Natural killer cell (primary cell): ENCODE data around the gene NOD1. TPM values are rescaled to one million over a fixed set of nuclear protein-coding genes. Genes with fewer than 3 reads are reported as not detected.

Source experiments
- total RNA-seq, 4 donors: library from RNA; stranded (reverse); fragments of 120-200 nt in 1 of 4; gene quantifications; one replicate each; pipeline versions ENCODE4 v1.2.3 to v1.2.4, GENCODE V29; 2013 to 2022

Gene NOD1
- total RNA-seq, 3 donors from 2014 or later (not counting 1 experiment from before 2014, with no cell fraction given) = 28.2 to 32.4 (median 31.2) TPM

Other genes starting within 250 kb of the NOD1 start
- 10 to 100 TPM; 35.0 to 43.7 (median 36.3) TPM for gene ZNRF2, start 194.2 kb downstream of the NOD1 start, total RNA-seq
- 10 to 100 TPM in 1 of 3 donors, 1 to 10 TPM in 2; 8.7 to 10.8 (median 9.2) TPM for gene GGCT, start 26.0 kb upstream of the NOD1 start, total RNA-seq
- gene GARS1, start 116.1 kb upstream of the NOD1 start, total RNA-seq = 100 to 1,000 TPM in 1 of 3 donors, 10 to 100 TPM in 2; 80.2 to 107 (median 92.4) TPM
- not detected for gene CRHR2, start 203.7 kb upstream of the NOD1 start, total RNA-seq